Common myeloid progenitor, CD34-positive (primary cell): ENCODE results near the gene OR5F1. TPM values are rescaled to one million over a fixed set of nuclear protein-coding genes. Genes with fewer than 3 reads are reported as not detected.

Source experiments
- CTCF ChIA-PET: fragments of 350-600 bp; sonication (Branson Sonifier 250); formaldehyde crosslinking; loops from one replicate; lab custom pipeline; 2021; ENCODE audit warnings: antibody characterized with exemption; lab: Charles Lee
- POLR2A ChIA-PET: fragments of 350-600 bp; sonication (Branson Sonifier 250); formaldehyde crosslinking; loops from one replicate; lab custom pipeline; 2021; ENCODE audit warnings: antibody characterized with exemption; lab: Charles Lee
- DNase-seq, 3 donors: peaks; one replicate each; pipeline versions ENCODE4 v3.0.0 to v3.0.0-alpha.2; 2013
- H3K27ac ChIP-seq, 2 experiments: 1 replicate in 1 of 2; 2 replicates in 1 of 2; pipeline ENCODE4 v1.7.0; 2013; ENCODE audit warnings: inconsistent platforms in 2 of 2, low read length in 2 of 2, mild to moderate bottlenecking in 2 of 2, low read depth in 1 of 2, moderate library complexity in 1 of 2; ENCODE audit not compliant: severe bottlenecking in 2 of 2, insufficient read depth in 1 of 2, poor library complexity in 1 of 2
- H3K27me3 ChIP-seq, 5 experiments: replicated peaks in 2 of 5; 1 replicate in 3 of 5; 2 replicates in 2 of 5; pipeline versions ENCODE4 v1.6.1 to v1.7.0; 2013; ENCODE audit warnings: low read length in 4 of 5, mild to moderate bottlenecking in 2 of 5, moderate library complexity in 2 of 5, inconsistent platforms in 1 of 5; ENCODE audit not compliant: insufficient read depth in 5 of 5, control insufficient read depth in 4 of 5
- H3K36me3 ChIP-seq, 4 experiments: 1 replicate in 2 of 4; 2 replicates in 2 of 4; pipeline versions ENCODE4 v1.6.1 to v1.7.0; 2013; ENCODE audit warnings: low read length in 3 of 4, control low read depth in 1 of 4, mild to moderate bottlenecking in 1 of 4; ENCODE audit not compliant: control insufficient read depth in 4 of 4, insufficient read depth in 4 of 4
- H3K4me1 ChIP-seq, 4 experiments: 1 replicate in 3 of 4; 2 replicates in 1 of 4; pipeline versions ENCODE4 v1.6.1 to v1.7.1; 2013; ENCODE audit warnings: low read length in 3 of 4, mild to moderate bottlenecking in 3 of 4, control low read depth in 1 of 4, inconsistent platforms in 1 of 4, moderate library complexity in 1 of 4; ENCODE audit not compliant: control insufficient read depth in 4 of 4, insufficient read depth in 4 of 4; ENCODE audit errors: control extremely low read depth in 1 of 4
- H3K4me3 ChIP-seq, 7 experiments: 1 replicate in 4 of 7; 2 replicates in 3 of 7; pipeline versions ENCODE4 v1.5.1 to v1.7.0; 2013; ENCODE audit warnings: mild to moderate bottlenecking in 7 of 7, low read length in 6 of 7, moderate library complexity in 6 of 7, inconsistent platforms in 2 of 7, low read depth in 2 of 7, control low read depth in 1 of 7; ENCODE audit not compliant: insufficient read depth in 4 of 7, control insufficient read depth in 1 of 7; ENCODE audit errors: extremely low read depth in 1 of 7
- H3K9me3 ChIP-seq, 5 experiments: 1 replicate in 4 of 5; 2 replicates in 1 of 5; pipeline versions ENCODE4 v1.6.1 to v1.7.1; 2013; ENCODE audit warnings: low read length in 4 of 5, mild to moderate bottlenecking in 2 of 5, inconsistent platforms in 1 of 5, low read depth in 1 of 5, moderate library complexity in 1 of 5; ENCODE audit not compliant: control insufficient read depth in 4 of 5, insufficient read depth in 2 of 5; ENCODE audit errors: control extremely low read depth in 1 of 5
- WGBS: methylation state at CpG from one replicate; pipeline ENCODE4 v1.1.5; 2013; ENCODE audit not compliant: insufficient coverage; 5-methylcytosine and 5-hydroxymethylcytosine counted together
- polyA plus RNA-seq: library from polyadenylated mRNA; unstranded; fragments of 120-200 nt; gene quantifications from one replicate; pipeline ENCODE4 v1.2.1, GENCODE V29; 2013

Gene OR5F1
- not detected for polyA plus RNA-seq

- ChIA-PET POLR2A (no interaction called here), CTCF (no interaction called here)
- Histone ChIP-seq H3K27ac (no peak within 1 kb of the TSS), H3K4me3 (no peak within 1 kb of the TSS), H3K9me3 (no peaks in the 10 kb centered on the region), H3K27me3 (no peaks in the 10 kb centered on the region), H3K4me1 (no peaks in the 10 kb centered on the region), H3K36me3 (no peaks in the 10 kb centered on the region)
- DNase-seq: no peak
- WGBS: no CpG with 5 or more reads among the region's 2 CpGs
Observed at GRCh38 chr11:55994525-55994924, at the start of gene OR5F1. OR5F1 (minus strand) TSS chr11:55994625; CDS start chr11:55994625, 0 bp downstream.

GRCh38 chr11:56027354-56027753 lies 32.9 kb upstream of the OR5F1 start, which contains the start of gene OR5AS1:
OR5AS1 (plus strand) TSS chr11:56027654; CDS start chr11:56030419, 2,765 bp downstream.
- ChIA-PET POLR2A (no interaction called here), CTCF (no interaction called here)
- Histone ChIP-seq H3K27ac (no peak within 1 kb of the TSS), H3K4me1 (no peaks in the 10 kb centered on the region), H3K4me3 (no peak within 1 kb of the TSS), H3K9me3 (no peaks in the 10 kb centered on the region), H3K27me3 (no peaks in the 10 kb centered on the region), H3K36me3 (no peaks in the 10 kb centered on the region)
- DNase-seq: no peak

GRCh38 chr11:56013805-56014204 lies 19.4 kb upstream of the OR5F1 start:
- 43% methylated on average over 1 of the region's 2 CpGs for WGBS
- CTCF ChIA-PET: no interaction called here
- H3K36me3 ChIP-seq: no peaks in the 10 kb centered on the region

GRCh38 chr11:56010716-56011115 lies 16.3 kb upstream of the OR5F1 start:
- Histone ChIP-seq H3K36me3 (no peaks in the 10 kb centered on the region), H3K4me3 (no peak overlapping the region), H3K4me1 (no peaks in the 10 kb centered on the region), H3K9me3 (no peaks in the 10 kb centered on the region), H3K27ac (no peak overlapping the region), H3K27me3 (no peaks in the 10 kb centered on the region)
- CTCF ChIA-PET: no interaction called here
- POLR2A ChIA-PET: no interaction called here
- no peak for DNase-seq

More at GRCh38 chr11:56013805-56014204, 19.4 kb upstream of the OR5F1 start:
- POLR2A ChIA-PET: no interaction called here
- DNase-seq: no peak
- Histone ChIP-seq H3K4me3 (no peak overlapping the region), H3K4me1 (no peaks in the 10 kb centered on the region), H3K27me3 (no peaks in the 10 kb centered on the region), H3K9me3 (no peaks in the 10 kb centered on the region), H3K27ac (no peak overlapping the region)

- H3K27ac ChIP-seq: no peak overlapping the region
- CTCF ChIA-PET: no interaction called here
Observed at GRCh38 chr11:55970935-55971334, 23.5 kb downstream of the OR5F1 start.

GRCh38 chr11:55969845-55970244 lies 24.6 kb downstream of the OR5F1 start, which contains the start of gene OR10AG1:
OR10AG1 (minus strand) TSS chr11:55969945; CDS start chr11:55969907, 38 bp downstream.
- ChIA-PET POLR2A (no interaction called here), CTCF (no interaction called here)
- DNase-seq: no peak
- H3K4me3 ChIP-seq: no peak within 1 kb of the TSS
- no peaks in the 10 kb centered on the region for H3K9me3 ChIP-seq
- H3K27me3 ChIP-seq: no peaks in the 10 kb centered on the region
- no peaks in the 10 kb centered on the region for H3K4me1 ChIP-seq
- H3K36me3 ChIP-seq: no peaks in the 10 kb centered on the region
- 100% methylated on average over 2 of the region's 2 CpGs for WGBS
- H3K27ac ChIP-seq: no peak within 1 kb of the TSS

More at GRCh38 chr11:55970935-55971334, 23.5 kb downstream of the OR5F1 start:
- no peaks in the 10 kb centered on the region for H3K36me3 ChIP-seq
- POLR2A ChIA-PET: no interaction called here
- no peak for DNase-seq
- WGBS: 100% methylated on average over 3 of the region's 3 CpGs
- H3K4me3 ChIP-seq: no peak overlapping the region
- H3K9me3 ChIP-seq: no peaks in the 10 kb centered on the region
- H3K4me1 ChIP-seq: no peaks in the 10 kb centered on the region
- no peaks in the 10 kb centered on the region for H3K27me3 ChIP-seq

GRCh38 chr11:55967914-55968313 lies 26.5 kb downstream of the OR5F1 start:
- no peak overlapping the region for H3K27ac ChIP-seq
- WGBS: 88% methylated on average over 5 of the region's 5 CpGs
- DNase-seq: no peak
- no peaks in the 10 kb centered on the region for H3K27me3 ChIP-seq
- no peaks in the 10 kb centered on the region for H3K36me3 ChIP-seq
- no peaks in the 10 kb centered on the region for H3K4me1 ChIP-seq
- no peak overlapping the region for H3K4me3 ChIP-seq
- ChIA-PET CTCF (no interaction called here), POLR2A (no interaction called here)
- no peaks in the 10 kb centered on the region for H3K9me3 ChIP-seq
